Endothelial cell of umbilical vein (primary cell): ENCODE data around the gene MLH1. TPM values are rescaled to one million over a fixed set of nuclear protein-coding genes. Genes with fewer than 3 reads are reported as not detected.

Experiments used
- BruUV-seq: library from RNA; stranded (reverse); fragments of 400-500 nt; replicated peaks from 2 replicates; lab custom pipeline; 2021; lab: Mats Ljungman, UMichigan
- CTCF ChIA-PET: fragments of 300-600, 350-600 bp; sonication (Branson Sonifier 250); formaldehyde crosslinking; loops from one replicate; lab custom pipeline; 2021; ENCODE audit warnings: antibody characterized with exemption, inconsistent platforms; lab: Charles Lee
- POLR2A ChIA-PET: fragments of 300-600, 350-600 bp; sonication (Branson Sonifier 250); formaldehyde crosslinking; loops from one replicate; lab custom pipeline; 2021; ENCODE audit warnings: antibody characterized with exemption, inconsistent platforms; lab: Charles Lee
- DNase-seq: peaks from one replicate; pipeline ENCODE4 v3.0.0-alpha.2; 2011; ENCODE audit warnings: low read depth, low spot score
- FAIRE-seq: peaks from 2 replicates; lab custom pipeline; 2011; peaks lifted over from hg19 to GRCh38; lab: Jason Lieb, UNC
- H2AFZ ChIP-seq: 2 replicates; pipeline ENCODE4 v1.6.0; 2012; ENCODE audit warnings: low read depth, low read length, control low read depth, inconsistent platforms
- H3K27ac ChIP-seq: 2 replicates; pipeline ENCODE4 v1.5.1; 2011; ENCODE audit warnings: low read depth, mild to moderate bottlenecking, control low read depth, low read length, moderate library complexity; ENCODE audit not compliant: insufficient read depth
- H3K27me3 ChIP-seq, 2 experiments: 2 replicates each; pipeline versions ENCODE4 v1.6.0 to v1.6.1; 2011; ENCODE audit warnings: low read length in 2 of 2, mixed read lengths in 1 of 2; ENCODE audit not compliant: control insufficient read depth in 2 of 2, insufficient read depth in 2 of 2
- H3K36me3 ChIP-seq, 2 experiments: 2 replicates in 1 of 2; 3 replicates in 1 of 2; pipeline ENCODE4 v1.5.1; 2011; ENCODE audit warnings: low read length in 2 of 2, mild to moderate bottlenecking in 1 of 2, moderate library complexity in 1 of 2; ENCODE audit not compliant: control insufficient read depth in 2 of 2, insufficient read depth in 2 of 2; ENCODE audit errors: extremely low read depth in 1 of 2
- H3K4me1 ChIP-seq: 3 replicates; pipeline ENCODE4 v1.5.1; 2011; ENCODE audit warnings: mild to moderate bottlenecking, low read length; ENCODE audit not compliant: control insufficient read depth, insufficient read depth; ENCODE audit errors: extremely low read depth
- H3K4me2 ChIP-seq: 2 replicates; pipeline ENCODE4 v1.6.1; 2011; ENCODE audit warnings: low read length, control low read depth, mixed read lengths; ENCODE audit not compliant: insufficient read depth
- H3K4me3 ChIP-seq, 3 experiments: fragments of 200-600 bp in 1 of 3; sonication (generic), shearing (Covaris generic) in 1 of 3; replicated peaks in 1 of 3; 2 replicates each; pipeline ENCODE4 v1.5.1; 2011 to 2016; ENCODE audit warnings: control low read depth in 3 of 3, low read length in 3 of 3, mild to moderate bottlenecking in 2 of 3, inconsistent platforms in 1 of 3, low read depth in 1 of 3, moderate library complexity in 1 of 3; ENCODE audit not compliant: insufficient read depth in 1 of 3
- H3K79me2 ChIP-seq: 2 replicates; pipeline ENCODE4 v1.6.0; 2012; ENCODE audit warnings: low read length, inconsistent platforms; ENCODE audit not compliant: control insufficient read depth, insufficient read depth
- H3K9ac ChIP-seq: replicated peaks from 2 replicates; pipeline ENCODE3; 2011; ENCODE audit warnings: low read length, control low read depth; ENCODE audit not compliant: insufficient read depth; ENCODE audit errors: extremely low read depth
- H3K9me1 ChIP-seq: replicated peaks from 3 replicates; pipeline ENCODE4 v1.6.0; 2011; ENCODE audit warnings: mild to moderate bottlenecking, low read length; ENCODE audit not compliant: control insufficient read depth, insufficient read depth; ENCODE audit errors: extremely low read depth
- H3K9me3 ChIP-seq: replicated peaks from 2 replicates; pipeline ENCODE4 v1.5.1; 2012; ENCODE audit warnings: low read length, inconsistent platforms; ENCODE audit not compliant: control insufficient read depth, insufficient read depth
- H4K20me1 ChIP-seq: replicated peaks from 2 replicates; pipeline ENCODE3; 2011; ENCODE audit warnings: mild to moderate bottlenecking, low read length; ENCODE audit not compliant: control insufficient read depth, insufficient read depth; ENCODE audit errors: extremely low read depth
- EZH2 ChIP-seq: IDR thresholded peaks from 2 replicates; pipeline ENCODE4 v1.6.1; 2012; ENCODE audit warnings: borderline replicate concordance, low read depth, mild to moderate bottlenecking, moderate library complexity, low read length, inconsistent platforms; ENCODE audit not compliant: severe bottlenecking
- FOS ChIP-seq: IDR thresholded peaks from 2 replicates; pipeline ENCODE4 v1.6.1; 2011; ENCODE audit warnings: mild to moderate bottlenecking, low read length, moderate library complexity, borderline replicate concordance; ENCODE audit not compliant: insufficient read depth
- GATA2 ChIP-seq: IDR thresholded peaks from 2 replicates; pipeline ENCODE4 v1.7.0; 2011; ENCODE audit warnings: low read depth, mild to moderate bottlenecking, moderate library complexity, mixed read lengths, low read length; ENCODE audit not compliant: insufficient read length, insufficient read depth
- JUN ChIP-seq: IDR thresholded peaks from 2 replicates; pipeline ENCODE4 v1.6.1; 2011; ENCODE audit warnings: borderline replicate concordance, low read depth; ENCODE audit not compliant: insufficient read length, insufficient read depth
- POLR2A ChIP-seq: IDR thresholded peaks from 2 replicates; pipeline ENCODE4 v1.6.1; 2012; ENCODE audit warnings: low read depth, mild to moderate bottlenecking, control low read depth, low read length
- POLR2AphosphoS5 ChIP-seq: IDR thresholded peaks from 2 replicates; pipeline ENCODE4 v1.6.1; 2012; ENCODE audit warnings: low read depth, mild to moderate bottlenecking, control low read depth, low read length, moderate library complexity; ENCODE audit not compliant: insufficient read depth
- dilution Hi-C: fragments of 300-500 bp; cut with MboI; formaldehyde crosslinking; loops from one replicate; pipeline ENCODE4 v1.15.0; 2019; ENCODE audit warnings: low sequenced_read_pairs; ENCODE audit not compliant: extremely low pct_ligation_motif_present
- intact Hi-C: fragments of 100-400 bp; cut with micrococcal nuclease; formaldehyde crosslinking; loops from one replicate; pipeline ENCODE4 v1.10.0; 2022
- polyA plus RNA-seq, 4 experiments: library from polyadenylated mRNA; depleted of rRNA in 3 of 4; stranded (reverse) in 3 of 4; unstranded in 1 of 4; fragments of >200 nt; gene quantifications; 2 replicates each; pipeline versions ENCODE4 v1.2.1 to v1.2.3, GENCODE V29; 2011 to 2012; ENCODE audit warnings: missing spikeins in 1 of 4
- total RNA-seq: library from RNA; stranded (reverse); gene quantifications from 2 replicates; pipeline ENCODE4 v1.2.3, GENCODE V29; 2021
- TF ChIP-seq, protein P1 (sequence below), 2 donors: IDR thresholded peaks; 1 replicate in 1 of 2; 2 replicates in 1 of 2; pipeline ENCODE4 v1.5.1; 2011; ENCODE audit warnings: low read length in 2 of 2, mild to moderate bottlenecking in 2 of 2, moderate library complexity in 2 of 2, control low read depth in 1 of 2, inconsistent platforms in 1 of 2, low read depth in 1 of 2; ENCODE audit not compliant: insufficient read depth in 1 of 2; ENCODE audit errors: extremely low read depth in 1 of 2
- TF ChIP-seq, protein P2 (sequence below): IDR thresholded peaks from 2 replicates; pipeline ENCODE4 v1.6.1; 2011; ENCODE audit not compliant: insufficient read depth, insufficient read length

The MLH1 gene
- total and polyA plus RNA-seq, 2 donors (not counting 3 experiments of a cell fraction or from before 2014, with no cell fraction given) = 22.2 to 32.9 TPM

DNA sequence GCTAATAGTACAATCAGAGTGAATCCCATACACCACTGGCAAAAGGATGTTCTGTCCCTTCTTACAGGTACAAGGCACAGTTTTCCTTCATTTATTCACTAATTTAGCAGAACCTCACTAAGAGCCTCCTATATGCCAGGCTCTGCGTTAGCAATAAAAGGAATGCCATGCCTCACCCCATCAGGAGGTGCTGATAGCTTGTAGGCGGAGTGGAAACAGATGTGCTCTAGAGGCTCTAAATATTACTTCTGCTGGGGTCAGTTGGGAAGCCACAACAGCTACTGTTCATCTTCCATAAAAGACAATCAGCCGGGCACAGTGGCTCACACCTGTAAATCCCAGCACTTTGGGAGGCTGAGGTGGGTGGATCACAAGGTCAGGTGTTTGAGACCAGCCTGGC is 24.4 kb downstream of the MLH1 start:
- H3K4me1 ChIP-seq = no peaks in the 10 kb centered on the region
- BruUV-seq = no TSS peak
- H3K9me1 ChIP-seq = no peaks in the 10 kb centered on the region
- DNase-seq (no peak), FAIRE-seq (no peak)
- POLR2A ChIA-PET = no interaction called here
- H4K20me1 ChIP-seq = no peaks in the 10 kb centered on the region
- CTCF ChIA-PET = no interaction called here
- no peak overlapping the region for H2AFZ ChIP-seq
- H3K27ac ChIP-seq = no peak overlapping the region
- H3K9ac ChIP-seq = no peak overlapping the region
- TF ChIP-seq JUN = no peak
- TF ChIP-seq GATA2 = no peak
- TF ChIP-seq POLR2A = no peak
- TF ChIP-seq, protein P1, sequence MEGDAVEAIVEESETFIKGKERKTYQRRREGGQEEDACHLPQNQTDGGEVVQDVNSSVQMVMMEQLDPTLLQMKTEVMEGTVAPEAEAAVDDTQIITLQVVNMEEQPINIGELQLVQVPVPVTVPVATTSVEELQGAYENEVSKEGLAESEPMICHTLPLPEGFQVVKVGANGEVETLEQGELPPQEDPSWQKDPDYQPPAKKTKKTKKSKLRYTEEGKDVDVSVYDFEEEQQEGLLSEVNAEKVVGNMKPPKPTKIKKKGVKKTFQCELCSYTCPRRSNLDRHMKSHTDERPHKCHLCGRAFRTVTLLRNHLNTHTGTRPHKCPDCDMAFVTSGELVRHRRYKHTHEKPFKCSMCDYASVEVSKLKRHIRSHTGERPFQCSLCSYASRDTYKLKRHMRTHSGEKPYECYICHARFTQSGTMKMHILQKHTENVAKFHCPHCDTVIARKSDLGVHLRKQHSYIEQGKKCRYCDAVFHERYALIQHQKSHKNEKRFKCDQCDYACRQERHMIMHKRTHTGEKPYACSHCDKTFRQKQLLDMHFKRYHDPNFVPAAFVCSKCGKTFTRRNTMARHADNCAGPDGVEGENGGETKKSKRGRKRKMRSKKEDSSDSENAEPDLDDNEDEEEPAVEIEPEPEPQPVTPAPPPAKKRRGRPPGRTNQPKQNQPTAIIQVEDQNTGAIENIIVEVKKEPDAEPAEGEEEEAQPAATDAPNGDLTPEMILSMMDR (IDR thresholded peaks at IDR 0.05; ENCODE audit: extremely low read depth in 1 of 2, insufficient read depth in 1 of 2, low read depth in 1 of 2, low read length in 2 of 2) = no peak
- TF ChIP-seq, protein P2, sequence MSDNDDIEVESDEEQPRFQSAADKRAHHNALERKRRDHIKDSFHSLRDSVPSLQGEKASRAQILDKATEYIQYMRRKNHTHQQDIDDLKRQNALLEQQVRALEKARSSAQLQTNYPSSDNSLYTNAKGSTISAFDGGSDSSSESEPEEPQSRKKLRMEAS = no peak
- no peak for TF ChIP-seq POLR2AphosphoS5
- no peak for TF ChIP-seq FOS
- TF ChIP-seq EZH2 = no peak
- intact Hi-C loops (no loop called here), dilution Hi-C loops (no loop called here)
- H3K4me3 ChIP-seq = no peak overlapping the region
- no peaks in the 10 kb centered on the region for H3K9me3 ChIP-seq
- no peaks in the 10 kb centered on the region for H3K79me2 ChIP-seq
- no peaks in the 10 kb centered on the region for H3K27me3 ChIP-seq
- no peak overlapping the region for H3K4me2 ChIP-seq
- peaks cover 20 to 21% of the 10 kb centered on the region in 2 experiments for H3K36me3 ChIP-seq
